ENCODE results near the gene IL17RE.
A peak's percentile ranks its signal among the peaks of the same experiment; 100 is the strongest.
"Not testable (repeated sequence)": the region's sequence is repeated elsewhere in the genome, so short reads cannot be mapped to it uniquely, and the experiment has no call there.

The IL17RE gene

GRCh38 chr3:9917820-9918219 is 15.2 kb downstream of the IL17RE start:
- in situ Hi-C loops (cut with HindIII; ENCODE audit: low pct_ligation_motif_present, low pct_unique_long_range_greater_than_20kb, low sequenced_read_pairs), result no loop called here
- DNase-seq, result no peak

GRCh38 chr3:9918261-9919038 is 15.8 kb downstream of the IL17RE start:
- in situ Hi-C loops (cut with HindIII; ENCODE audit: low pct_ligation_motif_present, low pct_unique_long_range_greater_than_20kb, low sequenced_read_pairs), result no loop called here
- no peak for DNase-seq

GRCh38 chr3:9928158-9928557 is 25.5 kb downstream of the IL17RE start:
- no peak for DNase-seq
- in situ Hi-C loops (cut with HindIII; ENCODE audit: low pct_ligation_motif_present, low pct_unique_long_range_greater_than_20kb, low sequenced_read_pairs), result no loop called here

GRCh38 chr3:9930804-9931418 is 28.3 kb downstream of the IL17RE start:
- no peak for DNase-seq
- in situ Hi-C loops (cut with HindIII; ENCODE audit: low pct_ligation_motif_present, low pct_unique_long_range_greater_than_20kb, low sequenced_read_pairs), result no loop called here

GRCh38 chr3:9932535-9932842 is 29.8 kb downstream of the IL17RE start:
- no peak for DNase-seq
- in situ Hi-C loops (cut with HindIII; ENCODE audit: low pct_ligation_motif_present, low pct_unique_long_range_greater_than_20kb, low sequenced_read_pairs), result no loop called here

GRCh38 chr3:9932843-9933560 is 30.4 kb downstream of the IL17RE start:
- DNase-seq, result peak; percentile 82
- in situ Hi-C loops (cut with HindIII; ENCODE audit: low pct_ligation_motif_present, low pct_unique_long_range_greater_than_20kb, low sequenced_read_pairs), result no loop called here

- DNase-seq, result peak; percentile 89
- in situ Hi-C loops (cut with HindIII; ENCODE audit: low pct_ligation_motif_present, low pct_unique_long_range_greater_than_20kb, low sequenced_read_pairs), result no loop called here
Observed at GRCh38 chr3:9933561-9934234, 31.1 kb downstream of the IL17RE start, which contains the start of gene CRELD1. Gene CRELD1, plus strand, starts transcription at chr3:9933834. Its CDS starts 605 bp downstream, at chr3:9934439.

GRCh38 chr3:9934235-9934621 is 31.6 kb downstream of the IL17RE start:
- in situ Hi-C loops (cut with HindIII; ENCODE audit: low pct_ligation_motif_present, low pct_unique_long_range_greater_than_20kb, low sequenced_read_pairs), result no loop called here
- DNase-seq, result peak; percentile 34

GRCh38 chr3:9934993-9935392 is 32.3 kb downstream of the IL17RE start:
- in situ Hi-C loops (cut with HindIII; ENCODE audit: low pct_ligation_motif_present, low pct_unique_long_range_greater_than_20kb, low sequenced_read_pairs), result no loop called here
- no peak for DNase-seq

- in situ Hi-C loops (cut with HindIII; ENCODE audit: low pct_ligation_motif_present, low pct_unique_long_range_greater_than_20kb, low sequenced_read_pairs), result no loop called here
- DNase-seq, result no peak
Observed at GRCh38 chr3:9935966-9936510, 33.4 kb downstream of the IL17RE start.

GRCh38 chr3:9937486-9938238 is 35.0 kb downstream of the IL17RE start:
- no peak for DNase-seq
- in situ Hi-C loops (cut with HindIII; ENCODE audit: low pct_ligation_motif_present, low pct_unique_long_range_greater_than_20kb, low sequenced_read_pairs), result no loop called here

- no peak for DNase-seq
- in situ Hi-C loops (cut with HindIII; ENCODE audit: low pct_ligation_motif_present, low pct_unique_long_range_greater_than_20kb, low sequenced_read_pairs), result no loop called here
Observed at GRCh38 chr3:9938966-9939365, 36.3 kb downstream of the IL17RE start.

- in situ Hi-C loops (cut with HindIII; ENCODE audit: low pct_ligation_motif_present, low pct_unique_long_range_greater_than_20kb, low sequenced_read_pairs); DNase-seq: not testable (repeated sequence)
Observed at GRCh38 chr3:9939906-9940305, 37.3 kb downstream of the IL17RE start.

- DNase-seq, result no peak
- in situ Hi-C loops (cut with HindIII; ENCODE audit: low pct_ligation_motif_present, low pct_unique_long_range_greater_than_20kb, low sequenced_read_pairs), result no loop called here
Observed at GRCh38 chr3:9940746-9941145, 38.1 kb downstream of the IL17RE start.

GRCh38 chr3:9942164-9942563 is 39.5 kb downstream of the IL17RE start:
- no peak for DNase-seq
- in situ Hi-C loops (cut with HindIII; ENCODE audit: low pct_ligation_motif_present, low pct_unique_long_range_greater_than_20kb, low sequenced_read_pairs), result no loop called here

GRCh38 chr3:9942934-9943690 is 40.5 kb downstream of the IL17RE start:
- DNase-seq, result no peak
- in situ Hi-C loops (cut with HindIII; ENCODE audit: low pct_ligation_motif_present, low pct_unique_long_range_greater_than_20kb, low sequenced_read_pairs), result no loop called here

- no peak for DNase-seq
- in situ Hi-C loops (cut with HindIII; ENCODE audit: low pct_ligation_motif_present, low pct_unique_long_range_greater_than_20kb, low sequenced_read_pairs), result no loop called here
Observed at GRCh38 chr3:9944271-9944670, 41.6 kb downstream of the IL17RE start.

- in situ Hi-C loops (cut with HindIII; ENCODE audit: low pct_ligation_motif_present, low pct_unique_long_range_greater_than_20kb, low sequenced_read_pairs), result no loop called here
- no peak for DNase-seq
Observed at GRCh38 chr3:9945358-9945757, 42.7 kb downstream of the IL17RE start.

Data from ACHN (cell line).